DMS153 treated with DMSO at 0.1 percent for 48 hours (cell line): ENCODE results near the gene PTH2.
"Not testable (repeated sequence)": the region's sequence is repeated elsewhere in the genome, so short reads cannot be mapped to it uniquely, and the experiment has no call there.

Source experiments
- DNase-seq: peaks from one replicate; lab custom pipeline; 2025; ENCODE audit not compliant: unreplicated experiment; lab: John Stamatoyannopoulos, UW

The PTH2 gene

DNA sequence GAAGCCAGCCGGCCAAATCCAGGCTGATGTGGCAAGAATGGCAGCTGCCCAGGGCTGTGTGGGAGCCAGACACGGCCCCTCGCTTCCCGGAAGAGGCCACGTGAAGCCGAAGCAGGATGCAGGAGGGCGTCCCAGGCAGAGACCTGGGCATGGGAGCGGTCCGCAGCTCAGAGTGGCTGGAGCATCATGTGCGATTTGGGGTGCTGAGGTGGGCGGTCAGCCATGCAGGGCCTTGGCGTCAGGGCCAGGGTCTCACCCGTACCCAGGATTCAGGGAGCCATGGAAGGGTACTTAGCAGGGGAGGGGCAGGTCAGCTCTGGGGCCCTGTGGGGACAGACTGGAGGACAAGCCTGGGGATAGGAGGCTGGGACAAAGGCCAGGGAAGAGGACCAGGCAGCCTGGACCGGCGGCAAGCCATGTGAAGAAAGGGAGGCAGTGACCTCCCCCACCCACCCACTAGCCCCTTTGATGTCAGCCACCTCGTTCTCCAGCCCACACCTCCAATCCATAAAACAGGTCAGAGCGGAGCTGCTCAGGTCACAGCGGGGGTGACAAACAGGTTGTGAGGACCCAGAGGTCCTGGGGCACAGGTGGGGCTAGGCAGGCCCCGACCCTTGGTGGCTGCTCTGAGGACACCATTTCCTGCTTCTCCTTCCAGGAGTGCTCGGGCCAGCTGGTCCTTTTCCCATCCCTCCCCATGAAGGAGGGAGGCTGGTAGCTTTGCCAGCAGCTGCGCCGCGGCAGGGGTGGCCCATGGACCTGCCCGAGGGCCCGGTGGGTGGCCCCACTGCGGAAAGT, 32.9 kb downstream of the PTH2 start:
- DNase-seq = no peak

DNA sequence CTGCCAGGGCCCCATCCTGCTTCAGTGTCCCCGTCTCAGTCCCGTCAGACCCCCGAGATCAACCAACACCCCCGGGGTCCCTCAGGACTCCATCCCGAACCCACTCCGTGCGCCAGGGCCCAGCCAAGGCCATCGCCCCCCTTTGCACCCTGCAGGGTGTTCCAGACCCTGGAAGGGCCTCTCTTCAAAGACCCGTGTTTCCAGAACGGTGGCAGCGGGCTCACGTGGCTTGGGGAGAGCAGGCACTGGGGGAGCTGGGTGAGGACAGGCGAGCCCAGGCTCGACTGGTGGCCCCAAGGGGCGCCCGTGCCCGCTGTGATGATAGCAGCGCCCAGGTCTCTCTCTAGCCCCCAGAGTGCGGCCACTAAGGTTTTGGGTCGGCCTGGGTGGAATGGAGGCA, 33.8 kb downstream of the PTH2 start:
- no peak for DNase-seq

DNA sequence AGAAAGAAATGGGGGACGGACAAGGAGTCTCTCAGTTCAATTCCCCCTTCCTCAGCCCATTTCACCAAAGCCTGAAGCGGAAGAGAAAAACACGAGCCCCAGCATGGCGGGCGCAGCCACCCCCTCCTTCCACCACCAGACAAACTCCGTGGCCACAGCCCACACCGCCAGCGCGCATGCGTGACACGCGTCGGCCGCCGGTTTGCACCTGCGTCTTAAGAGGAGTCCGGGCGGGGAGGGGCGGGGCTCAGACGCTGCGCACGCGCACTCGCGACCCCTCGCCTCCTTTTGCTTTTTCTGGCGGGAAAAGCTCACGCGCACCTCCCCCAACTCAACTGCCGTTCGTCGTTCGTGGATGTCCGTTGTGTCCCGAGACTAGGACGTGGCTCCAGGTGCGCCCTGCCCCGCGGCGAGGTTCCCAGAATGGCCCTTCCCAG, 35.3 kb downstream of the PTH2 start, which contains the start of gene KASH5:
KASH5 (plus strand) TSS at position 314 of the 437 bp plus-strand sequence. CDS start 2,635 bp downstream, outside the sequence.
- DNase-seq = no peak

DNA sequence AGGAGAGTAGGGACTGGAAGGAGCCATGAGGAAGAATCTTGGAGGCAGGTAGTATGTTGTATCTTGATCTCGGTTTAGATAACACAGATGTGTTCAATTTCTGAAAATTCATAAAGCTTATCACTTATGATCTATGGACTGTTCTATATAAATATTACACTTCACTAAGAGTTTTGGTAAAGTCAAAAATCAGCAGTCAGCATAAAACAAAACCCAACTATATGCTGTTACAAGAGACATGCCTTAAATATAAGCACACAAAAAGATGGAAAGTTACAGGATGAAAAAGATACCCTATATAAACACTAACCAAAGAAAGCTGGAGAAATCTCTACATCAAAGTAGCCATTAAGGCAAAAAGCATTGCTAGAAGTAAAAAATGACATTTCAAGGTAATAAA, 39.6 kb downstream of the PTH2 start:
- DNase-seq = no peak

DNA sequence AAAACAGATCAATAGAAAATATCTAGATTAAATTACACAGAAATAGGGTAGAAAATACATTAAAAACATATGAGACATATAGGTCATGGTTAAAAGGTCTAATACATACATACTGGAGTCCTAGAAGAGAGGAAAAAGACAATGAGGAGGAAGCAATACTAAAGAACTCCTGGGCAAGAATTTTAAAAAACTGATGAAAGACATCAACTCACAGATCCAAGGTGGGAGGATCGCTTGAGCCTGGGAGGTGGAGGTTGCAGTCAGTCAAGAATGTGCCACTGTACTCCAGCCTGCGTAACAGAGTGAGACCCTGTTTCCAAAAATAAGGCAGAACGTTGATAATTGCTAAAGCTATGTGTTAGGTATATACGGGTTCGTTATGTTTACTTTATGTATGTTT, 40.6 kb downstream of the PTH2 start:
- DNase-seq = no peak

DNA sequence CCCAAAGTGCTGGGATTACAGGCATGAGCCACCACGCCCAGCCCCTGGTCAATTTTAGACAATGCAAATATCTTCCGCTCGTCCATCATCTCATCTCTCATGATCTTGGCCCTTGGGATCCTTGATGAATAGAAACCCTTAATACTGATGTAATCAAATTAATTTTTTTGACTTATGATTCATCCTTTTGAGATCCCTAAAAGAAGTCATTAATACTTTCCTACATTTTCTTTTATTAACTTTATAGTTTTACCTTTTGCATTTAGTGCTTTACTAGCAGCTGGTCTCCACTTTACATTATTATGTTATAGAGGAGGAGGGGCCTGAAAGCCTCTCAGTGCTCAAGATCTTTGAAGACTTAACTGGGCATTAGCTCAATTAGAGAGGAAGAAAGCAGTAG, 42.9 kb downstream of the PTH2 start:
- no peak for DNase-seq

DNA sequence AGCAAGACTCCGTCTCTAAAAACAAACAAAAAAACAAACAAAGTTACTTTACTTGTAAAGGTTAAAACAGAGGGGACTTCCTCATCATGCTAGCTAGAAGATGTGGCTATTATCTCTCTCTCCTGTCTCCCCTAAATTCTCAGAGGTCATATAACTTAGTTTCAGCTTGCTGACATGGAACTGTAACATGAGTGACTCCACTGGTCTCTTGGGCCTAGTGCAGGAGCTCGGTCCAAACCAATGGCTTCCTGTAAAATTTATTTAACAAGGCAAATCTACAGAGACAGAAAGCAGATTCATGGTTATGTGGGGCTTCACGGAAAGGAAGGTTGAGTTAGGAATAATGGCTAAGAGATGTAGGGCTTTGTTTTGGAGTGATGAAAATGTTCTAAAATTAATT, 44.7 kb downstream of the PTH2 start:
- DNase-seq = no peak

DNA sequence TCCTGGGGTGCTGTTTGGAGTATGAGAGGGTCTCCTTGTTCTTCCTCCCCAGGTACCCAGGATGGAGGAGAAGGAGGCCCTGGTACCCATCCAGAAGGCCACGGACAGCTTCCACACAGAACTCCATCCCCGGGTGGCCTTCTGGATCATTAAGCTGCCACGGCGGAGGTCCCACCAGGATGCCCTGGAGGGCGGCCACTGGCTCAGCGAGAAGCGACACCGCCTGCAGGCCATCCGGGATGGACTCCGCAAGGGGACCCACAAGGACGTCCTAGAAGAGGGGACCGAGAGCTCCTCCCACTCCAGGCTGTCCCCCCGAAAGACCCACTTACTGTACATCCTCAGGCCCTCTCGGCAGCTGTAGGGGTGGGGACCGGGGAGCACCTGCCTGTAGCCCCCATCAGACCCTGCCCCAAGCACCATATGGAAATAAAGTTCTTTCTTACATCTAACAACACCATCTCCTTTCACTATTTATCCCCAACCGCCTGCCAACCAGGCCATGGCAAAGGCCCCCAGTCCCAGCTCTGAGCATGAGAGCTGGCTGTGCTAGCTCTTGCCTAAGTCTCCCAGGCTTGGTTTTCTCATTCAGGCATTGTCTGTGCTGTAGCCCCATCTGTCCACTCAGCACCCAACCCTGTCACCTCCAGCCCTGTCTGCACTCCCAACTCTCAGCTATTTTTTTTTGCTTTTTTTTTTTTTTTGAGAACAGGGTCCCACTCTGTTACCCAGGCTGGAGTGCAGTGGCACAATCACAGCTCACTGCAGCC, 48.4 kb downstream of the PTH2 start:
- DNase-seq = no peak

DNA sequence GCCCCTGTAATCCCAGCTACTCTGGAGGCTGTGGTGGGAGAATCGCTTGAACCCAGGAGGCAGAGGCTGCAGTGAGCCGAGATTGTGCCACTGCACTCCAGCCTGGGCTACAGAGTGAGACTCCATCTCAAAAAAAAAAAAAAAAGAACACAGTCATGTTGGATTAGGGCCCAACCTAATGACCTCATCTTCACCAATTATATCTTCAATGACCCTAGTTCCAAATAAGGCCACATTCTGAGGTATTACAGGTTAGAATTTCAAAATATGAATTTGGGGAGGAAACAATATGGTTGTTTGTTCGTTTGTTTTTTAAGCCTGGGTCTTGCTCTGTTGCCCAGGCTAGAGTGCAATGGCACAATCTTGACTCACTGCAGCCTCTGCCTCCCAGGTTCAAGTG, 50.1 kb downstream of the PTH2 start:
- not testable (repeated sequence) for DNase-seq
